ENCODE measurements around the gene CPO.

CPO gene

GRCh38 chr2:206939340-206939739 lies at the start of gene CPO:
Gene CPO (plus strand): TSS chr2:206939518. CDS start chr2:206939600, 82 bp downstream.
- DNase-seq (ENCODE audit: insufficient read length, low spot score) (no peak), FAIRE-seq (no peak)
- TF ChIP-seq CTCF (IDR thresholded peaks at IDR 0.05; ENCODE audit: insufficient read depth, missing control alignments), result no peak

- no peak for TF ChIP-seq CTCF (IDR thresholded peaks at IDR 0.05; ENCODE audit: insufficient read depth, missing control alignments)
- DNase-seq (ENCODE audit: insufficient read length, low spot score) (no peak), FAIRE-seq (no peak)
Observed at GRCh38 chr2:206890179-206890578, 49.1 kb upstream of the CPO start.

- no peak for DNase-seq (ENCODE audit: insufficient read length, low spot score)
- no peak for FAIRE-seq
- TF ChIP-seq CTCF (IDR thresholded peaks at IDR 0.05; ENCODE audit: insufficient read depth, missing control alignments), result no peak
Observed at GRCh38 chr2:206890926-206891325, 48.4 kb upstream of the CPO start.

- TF ChIP-seq CTCF (IDR thresholded peaks at IDR 0.05; ENCODE audit: insufficient read depth, missing control alignments), result no peak
- FAIRE-seq (no peak), DNase-seq (ENCODE audit: insufficient read length, low spot score) (no peak)
Observed at GRCh38 chr2:206915121-206915520, 24.2 kb upstream of the CPO start.

- TF ChIP-seq CTCF (IDR thresholded peaks at IDR 0.05; ENCODE audit: insufficient read depth, missing control alignments), result no peak
- FAIRE-seq (no peak), DNase-seq (ENCODE audit: insufficient read length, low spot score) (no peak)
Observed at GRCh38 chr2:206918263-206918662, 21.1 kb upstream of the CPO start.

- no peak for DNase-seq (ENCODE audit: insufficient read length, low spot score)
- no peak for TF ChIP-seq CTCF (IDR thresholded peaks at IDR 0.05; ENCODE audit: insufficient read depth, missing control alignments)
- FAIRE-seq, result no peak
Observed at GRCh38 chr2:206920310-206920709, 19.0 kb upstream of the CPO start.

- FAIRE-seq, result no peak
Observed at GRCh38 chr2:206920951-206921350, 18.4 kb upstream of the CPO start.

More at GRCh38 chr2:206920951-206921350, 18.4 kb upstream of the CPO start:
- no peak for DNase-seq (ENCODE audit: insufficient read length, low spot score)
- TF ChIP-seq CTCF (IDR thresholded peaks at IDR 0.05; ENCODE audit: insufficient read depth, missing control alignments), result no peak
